ENCODE measurements around the gene MRPL48.

- TF ChIP-seq EP300 (IDR thresholded peaks at IDR 0.05), result no peak
- TF ChIP-seq RCOR1 (IDR thresholded peaks at IDR 0.05; ENCODE audit: low read depth, low read length), result no peak
- TF ChIP-seq, protein P1, sequence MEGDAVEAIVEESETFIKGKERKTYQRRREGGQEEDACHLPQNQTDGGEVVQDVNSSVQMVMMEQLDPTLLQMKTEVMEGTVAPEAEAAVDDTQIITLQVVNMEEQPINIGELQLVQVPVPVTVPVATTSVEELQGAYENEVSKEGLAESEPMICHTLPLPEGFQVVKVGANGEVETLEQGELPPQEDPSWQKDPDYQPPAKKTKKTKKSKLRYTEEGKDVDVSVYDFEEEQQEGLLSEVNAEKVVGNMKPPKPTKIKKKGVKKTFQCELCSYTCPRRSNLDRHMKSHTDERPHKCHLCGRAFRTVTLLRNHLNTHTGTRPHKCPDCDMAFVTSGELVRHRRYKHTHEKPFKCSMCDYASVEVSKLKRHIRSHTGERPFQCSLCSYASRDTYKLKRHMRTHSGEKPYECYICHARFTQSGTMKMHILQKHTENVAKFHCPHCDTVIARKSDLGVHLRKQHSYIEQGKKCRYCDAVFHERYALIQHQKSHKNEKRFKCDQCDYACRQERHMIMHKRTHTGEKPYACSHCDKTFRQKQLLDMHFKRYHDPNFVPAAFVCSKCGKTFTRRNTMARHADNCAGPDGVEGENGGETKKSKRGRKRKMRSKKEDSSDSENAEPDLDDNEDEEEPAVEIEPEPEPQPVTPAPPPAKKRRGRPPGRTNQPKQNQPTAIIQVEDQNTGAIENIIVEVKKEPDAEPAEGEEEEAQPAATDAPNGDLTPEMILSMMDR (IDR thresholded peaks at IDR 0.05), result no peak
Measured at GRCh38 chr11:73783483-73784020, 4.1 kb upstream of the MRPL48 start.

Measured in A549 (cell line).